ENCODE data around the gene MPZL2.
A peak's percentile ranks its signal among the peaks of the same experiment; 100 is the strongest.

Gene MPZL2

GRCh38 chr11:118301600-118302195 is 37.6 kb upstream of the MPZL2 start:
- Histone ChIP-seq H3K4me3 (ENCODE audit: low read depth, low read length) (no peak overlapping the region), H3K9me3 (ENCODE audit: severe bottlenecking) (no peaks in the 10 kb centered on the region), H3K27me3 (ENCODE audit: insufficient read depth, low read depth, severe bottlenecking) (no peaks in the 10 kb centered on the region), H3K27ac (no peak overlapping the region), H3K36me3 (no peaks in the 10 kb centered on the region)
- TF ChIP-seq CTCF (IDR thresholded peaks at IDR 0.05; ENCODE audit: low read depth, low read length): no peak
- DNase-seq: no peak

GRCh38 chr11:118295815-118296454 is 31.8 kb upstream of the MPZL2 start:
- no peak overlapping the region for H3K27ac ChIP-seq
- peak; percentile 62 for TF ChIP-seq CTCF (IDR thresholded peaks at IDR 0.05; ENCODE audit: low read depth, low read length)
- H3K9me3 ChIP-seq (ENCODE audit: severe bottlenecking): no peaks in the 10 kb centered on the region
- no peaks in the 10 kb centered on the region for H3K36me3 ChIP-seq
- H3K27me3 ChIP-seq (ENCODE audit: insufficient read depth, low read depth, severe bottlenecking): no peaks in the 10 kb centered on the region
- H3K4me3 ChIP-seq (ENCODE audit: low read depth, low read length): no peak overlapping the region
- peak; percentile 28 for DNase-seq

GRCh38 chr11:118295199-118295598 is 31.1 kb upstream of the MPZL2 start:
- Histone ChIP-seq H3K27me3 (ENCODE audit: insufficient read depth, low read depth, severe bottlenecking) (no peaks in the 10 kb centered on the region), H3K27ac (no peak overlapping the region), H3K36me3 (no peaks in the 10 kb centered on the region), H3K4me3 (ENCODE audit: low read depth, low read length) (no peak overlapping the region), H3K9me3 (ENCODE audit: severe bottlenecking) (no peaks in the 10 kb centered on the region)
- DNase-seq: no peak
- TF ChIP-seq CTCF (IDR thresholded peaks at IDR 0.05; ENCODE audit: low read depth, low read length): no peak

GRCh38 chr11:118294053-118294452 is 30.0 kb upstream of the MPZL2 start:
- DNase-seq: no peak
- no peaks in the 10 kb centered on the region for H3K9me3 ChIP-seq (ENCODE audit: severe bottlenecking)
- no peak overlapping the region for H3K27ac ChIP-seq
- H3K4me3 ChIP-seq (ENCODE audit: low read depth, low read length): no peak overlapping the region
- H3K27me3 ChIP-seq (ENCODE audit: insufficient read depth, low read depth, severe bottlenecking): no peaks in the 10 kb centered on the region
- TF ChIP-seq CTCF (IDR thresholded peaks at IDR 0.05; ENCODE audit: low read depth, low read length): no peak
- no peaks in the 10 kb centered on the region for H3K36me3 ChIP-seq

GRCh38 chr11:118291477-118292135 is 27.5 kb upstream of the MPZL2 start:
- TF ChIP-seq CTCF (IDR thresholded peaks at IDR 0.05; ENCODE audit: low read depth, low read length): no peak
- no peaks in the 10 kb centered on the region for H3K36me3 ChIP-seq
- H3K4me3 ChIP-seq (ENCODE audit: low read depth, low read length): no peak overlapping the region
- H3K27me3 ChIP-seq (ENCODE audit: insufficient read depth, low read depth, severe bottlenecking): no peaks in the 10 kb centered on the region
- DNase-seq: no peak
- no peak overlapping the region for H3K27ac ChIP-seq
- no peaks in the 10 kb centered on the region for H3K9me3 ChIP-seq (ENCODE audit: severe bottlenecking)

All from WERI-Rb-1 (cell line).